NCI-H1694 treated with DMSO at 0.1 percent for 48 hours (cell line): ENCODE results near the gene TRUB2.
A peak's percentile ranks its signal among the peaks of the same experiment; 100 is the strongest.

Experiments
- DNase-seq: peaks from one replicate; lab custom pipeline; 2025; lab: John Stamatoyannopoulos, UW

TRUB2 gene, protein sequence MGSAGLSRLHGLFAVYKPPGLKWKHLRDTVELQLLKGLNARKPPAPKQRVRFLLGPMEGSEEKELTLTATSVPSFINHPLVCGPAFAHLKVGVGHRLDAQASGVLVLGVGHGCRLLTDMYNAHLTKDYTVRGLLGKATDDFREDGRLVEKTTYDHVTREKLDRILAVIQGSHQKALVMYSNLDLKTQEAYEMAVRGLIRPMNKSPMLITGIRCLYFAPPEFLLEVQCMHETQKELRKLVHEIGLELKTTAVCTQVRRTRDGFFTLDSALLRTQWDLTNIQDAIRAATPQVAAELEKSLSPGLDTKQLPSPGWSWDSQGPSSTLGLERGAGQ

DNA sequence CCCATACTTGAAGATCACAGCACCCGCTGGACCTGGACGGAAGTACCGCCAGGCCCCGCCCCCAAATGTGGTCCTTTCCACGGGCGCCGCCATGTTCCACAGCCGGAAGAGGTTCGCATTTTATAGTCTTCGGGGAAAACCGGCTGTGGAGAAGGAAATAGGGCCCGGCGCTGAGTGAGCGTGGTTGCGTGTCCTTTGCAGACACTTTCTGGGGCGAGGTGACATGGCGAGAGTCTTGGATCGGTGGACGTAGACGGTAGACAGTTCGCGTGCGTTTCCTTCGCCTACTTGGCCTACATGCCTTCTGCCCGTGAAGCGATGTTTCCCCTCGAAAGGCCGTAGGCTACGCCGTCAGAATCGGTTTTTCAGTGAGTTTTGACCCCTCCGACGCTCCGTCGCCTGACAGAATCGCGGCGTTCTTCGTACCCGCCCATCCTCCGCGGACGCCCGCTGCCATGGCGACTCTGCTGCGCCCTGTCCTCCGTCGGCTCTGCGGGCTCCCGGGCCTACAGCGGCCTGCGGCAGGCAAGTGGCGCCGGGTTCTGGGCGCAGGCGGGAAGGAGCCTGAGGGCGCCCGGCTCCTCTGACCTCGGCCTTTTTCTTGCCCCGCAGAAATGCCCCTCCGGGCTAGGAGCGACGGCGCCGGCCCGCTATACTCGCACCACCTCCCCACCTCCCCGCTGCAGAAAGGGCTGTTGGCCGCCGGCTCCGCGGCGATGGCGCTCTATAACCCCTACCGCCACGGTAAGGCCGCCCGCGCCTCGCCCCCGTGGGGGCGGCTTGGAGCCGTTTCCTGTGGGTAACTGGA is at the start of gene TRUB2, which contains the start of gene COQ4:
TRUB2 (minus strand) TSS at position 44 of the 808 bp plus-strand sequence; CDS start at position 5, 39 bp downstream.
COQ4 (plus strand) TSS at position 436 of the 808 bp plus-strand sequence; CDS start at position 456, 20 bp downstream.
- peak; percentile 89 for DNase-seq

DNA sequence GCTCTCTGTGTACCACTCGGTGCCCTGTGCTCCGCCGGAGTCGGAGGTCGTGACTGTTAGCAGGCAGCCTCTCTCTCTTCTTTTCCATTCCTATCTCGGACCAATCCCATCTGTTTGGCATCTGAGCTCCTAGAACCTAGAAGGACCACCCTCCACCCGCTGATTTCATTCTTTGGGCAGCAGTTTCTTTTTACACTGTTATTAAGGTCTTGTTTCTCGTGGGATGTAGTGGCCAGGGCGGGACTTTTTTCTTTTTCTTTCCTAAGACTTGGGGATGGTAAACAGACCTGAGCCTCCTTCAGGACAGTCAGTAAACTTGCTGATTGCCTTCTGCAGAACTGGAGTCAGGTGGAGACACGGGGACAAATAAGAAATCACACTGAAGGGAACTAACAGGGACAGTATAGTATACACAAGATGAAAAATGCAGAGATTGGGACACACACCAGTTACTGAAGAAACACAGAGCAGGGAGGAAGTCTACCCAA is 49.4 kb upstream of the TRUB2 start:
- no peak for DNase-seq

DNA sequence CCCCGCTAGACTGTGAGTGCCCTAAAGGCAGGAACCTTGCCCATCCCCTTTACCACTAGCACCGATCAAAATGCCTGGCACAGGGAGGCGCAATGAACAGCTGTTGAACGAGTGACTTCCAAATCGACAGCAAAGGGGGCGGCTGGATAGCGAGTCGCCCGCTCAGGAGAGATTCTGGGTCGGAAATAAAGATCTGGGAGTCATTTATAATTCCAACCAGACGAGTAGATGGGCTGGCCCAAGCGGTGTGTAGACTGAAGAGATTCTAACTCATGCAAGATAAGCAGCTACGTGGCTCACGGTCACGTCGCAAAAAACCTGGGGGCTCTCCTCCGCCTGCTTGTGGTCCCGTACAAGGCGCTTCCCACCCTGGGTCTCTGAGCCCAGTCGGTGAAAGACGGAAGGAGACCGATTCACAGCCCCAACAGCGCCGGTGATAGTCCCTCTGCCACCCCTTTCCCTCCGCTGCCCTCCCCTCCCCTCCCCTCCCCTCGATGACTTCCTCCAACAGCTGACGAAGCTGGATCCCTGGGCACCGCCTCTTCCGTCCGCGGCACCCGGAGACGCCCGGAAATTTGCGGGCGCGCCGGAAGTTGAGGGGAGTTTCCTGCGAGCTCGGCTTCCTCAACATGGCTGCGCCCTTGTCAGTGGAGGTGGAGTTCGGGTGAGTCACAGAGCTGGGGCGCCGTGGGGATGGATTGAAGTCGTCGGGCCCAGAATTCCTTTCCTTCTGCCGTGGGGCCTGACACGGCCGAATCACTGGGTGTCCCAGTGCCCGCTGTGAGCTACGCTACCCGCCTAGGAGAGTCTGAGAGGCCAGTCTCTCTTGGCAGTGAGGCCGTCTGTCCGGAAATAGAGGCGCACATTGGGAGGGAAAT is 48.7 kb upstream of the TRUB2 start, which contains the start of gene URM1:
URM1 (plus strand) TSS at position 623 of the 878 bp plus-strand sequence; CDS start at position 630, 7 bp downstream.
- DNase-seq, result peak; percentile 83

DNA sequence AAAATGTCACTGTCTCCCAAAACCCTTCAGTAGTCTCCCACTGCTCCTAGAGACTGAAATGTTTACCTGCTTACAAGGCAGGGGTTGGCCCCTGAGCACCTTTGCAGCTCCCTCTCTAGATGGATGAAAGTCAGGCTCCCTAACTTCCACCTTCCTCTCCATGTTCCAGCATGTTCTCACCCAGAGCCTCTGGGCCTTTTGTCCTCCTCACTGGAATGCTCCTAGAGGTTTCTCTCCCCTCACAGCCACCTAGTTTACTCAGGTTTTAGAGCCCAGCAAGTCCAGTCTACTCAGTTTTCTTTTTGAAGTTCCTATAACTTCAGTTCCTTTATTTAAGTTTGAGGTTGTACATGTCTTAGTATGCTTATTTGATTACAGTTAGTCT is 48.1 kb upstream of the TRUB2 start:
- DNase-seq, result no peak

DNA sequence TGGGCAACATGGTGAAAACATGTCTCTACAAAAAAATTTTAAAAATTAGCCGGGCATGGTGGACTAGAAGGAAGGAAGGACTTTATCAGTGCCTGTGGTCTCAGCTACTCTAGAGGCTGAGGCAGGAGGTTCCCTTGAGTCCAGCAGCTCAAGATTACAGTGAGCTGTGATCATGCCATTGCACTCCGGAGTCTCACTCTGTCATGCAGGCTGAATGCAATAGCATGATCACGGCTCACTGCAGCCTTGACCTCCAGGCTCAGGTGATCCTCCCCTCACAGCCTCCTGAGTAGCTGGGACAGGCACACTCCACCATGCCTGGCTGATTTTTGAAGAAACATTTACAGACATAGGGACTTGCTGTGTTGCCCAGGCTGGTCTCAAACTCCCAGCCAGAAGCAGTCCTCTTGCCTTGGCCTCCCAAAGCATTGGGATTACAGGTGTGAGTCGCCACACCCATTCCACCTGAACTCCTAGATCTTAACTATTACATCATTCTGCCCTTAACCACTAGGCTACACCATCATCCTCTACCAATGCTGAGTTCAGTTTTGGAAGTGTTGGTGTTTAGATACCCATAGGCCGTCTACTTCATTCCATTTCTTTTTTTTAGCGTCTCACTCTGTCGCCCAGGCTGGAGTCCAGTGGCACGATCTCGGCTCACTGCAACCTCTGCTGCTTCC is 46.9 kb upstream of the TRUB2 start:
- no peak for DNase-seq

DNA sequence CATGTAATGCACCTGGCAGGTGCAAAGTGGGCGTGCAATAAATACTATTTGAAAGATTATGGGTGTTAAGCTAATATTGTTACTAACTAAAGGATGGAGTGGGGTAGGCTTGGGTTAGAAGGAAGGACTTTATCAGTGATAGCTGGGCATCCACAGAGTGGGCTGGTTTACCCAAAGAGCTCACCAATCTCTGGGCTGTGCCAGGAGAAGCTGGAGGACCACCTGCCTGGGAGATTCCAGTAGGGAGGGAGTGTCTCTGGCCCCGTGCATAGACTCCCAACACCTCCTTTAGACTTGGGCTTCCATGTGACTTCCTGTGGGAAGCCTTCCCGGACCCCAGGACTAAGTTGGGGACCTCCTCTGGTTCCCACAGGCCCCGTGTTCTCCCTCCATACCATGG is 43.3 kb upstream of the TRUB2 start:
- no peak for DNase-seq

DNA sequence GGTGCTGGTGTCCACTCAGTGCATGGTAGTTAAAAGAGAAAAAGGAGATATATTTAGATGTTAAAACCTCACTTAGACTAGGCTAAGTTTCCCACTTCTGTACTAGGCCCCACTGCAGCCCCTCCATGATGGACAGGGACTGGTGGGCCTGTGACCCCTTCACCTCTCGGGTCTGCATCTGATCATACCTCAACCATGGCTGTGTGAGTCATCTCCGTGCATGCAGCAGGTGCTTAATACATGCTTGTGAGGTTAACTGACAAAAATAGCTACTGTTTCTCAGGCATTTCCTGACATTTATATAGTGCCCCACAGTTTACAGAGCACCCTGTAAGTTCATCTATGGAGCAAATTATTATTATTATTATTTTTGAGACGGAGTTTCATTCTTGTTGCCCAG is 40.5 kb upstream of the TRUB2 start:
- DNase-seq, result no peak

DNA sequence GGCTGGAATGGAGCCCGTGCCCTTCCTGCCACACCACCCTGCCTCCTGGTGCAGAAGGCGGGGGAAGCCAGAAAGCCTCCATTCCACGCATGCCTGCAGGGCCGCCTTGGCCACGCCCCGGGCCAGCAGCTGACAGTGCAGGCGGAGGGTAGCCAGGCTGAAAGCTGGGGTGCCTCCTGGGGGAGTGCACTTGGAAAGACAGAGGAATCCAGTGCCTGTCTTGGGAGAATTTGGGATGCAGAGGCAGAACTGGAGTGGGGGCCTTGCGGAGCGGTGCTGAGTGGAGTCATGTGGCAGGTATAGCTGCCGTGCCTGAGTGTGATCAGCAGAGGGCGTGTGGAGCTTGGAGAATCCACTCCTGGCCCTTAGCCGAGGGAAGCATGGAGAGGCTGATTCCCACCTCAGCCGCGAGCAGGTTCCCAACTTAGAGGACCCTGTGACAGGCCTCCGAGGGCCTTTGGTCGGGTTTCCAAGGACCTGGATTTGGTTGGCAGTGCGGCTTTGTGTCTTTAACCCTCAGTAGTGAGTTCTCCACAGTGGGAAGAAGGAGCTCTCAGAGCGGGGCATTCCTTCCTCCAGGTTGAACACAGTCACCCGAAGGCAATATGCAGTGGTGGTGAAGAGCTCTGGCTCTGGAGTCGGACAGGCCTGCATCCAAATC is 39.9 kb upstream of the TRUB2 start:
- DNase-seq, result peak; percentile 68

DNA sequence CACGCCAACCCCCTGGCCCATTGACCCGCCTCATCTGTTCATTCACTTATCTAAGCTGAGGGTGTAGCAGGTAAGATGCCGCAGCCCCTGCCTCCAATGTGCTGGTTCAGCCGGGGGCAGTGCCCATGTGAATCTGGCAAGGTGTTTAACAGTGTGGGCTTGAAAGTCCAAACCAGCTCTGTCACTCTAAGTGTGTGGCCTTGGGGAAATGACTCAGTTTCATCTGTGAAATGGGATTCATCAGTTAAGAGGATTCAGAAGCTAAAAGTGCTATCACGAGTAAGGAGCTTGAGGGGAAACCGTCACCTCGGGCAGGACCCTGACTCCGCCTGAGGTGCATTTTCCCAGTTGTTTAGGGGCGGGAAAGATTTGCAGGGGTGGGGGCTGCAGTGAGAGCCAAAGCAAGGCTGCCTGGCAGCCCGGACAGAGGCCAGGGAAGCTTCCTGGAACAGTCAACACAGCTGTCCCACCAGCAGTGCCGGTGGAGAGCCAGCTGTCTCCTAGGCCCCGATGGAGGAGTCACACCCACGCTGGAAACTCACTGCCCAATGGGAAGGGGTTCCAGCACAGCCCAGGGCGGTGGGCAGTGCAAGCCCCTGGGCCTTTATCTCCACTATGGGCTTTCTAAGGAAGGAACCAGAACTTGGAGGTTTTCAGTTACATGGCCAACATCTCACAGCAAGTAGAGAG is 39.2 kb upstream of the TRUB2 start:
- peak; percentile 66 for DNase-seq

DNA sequence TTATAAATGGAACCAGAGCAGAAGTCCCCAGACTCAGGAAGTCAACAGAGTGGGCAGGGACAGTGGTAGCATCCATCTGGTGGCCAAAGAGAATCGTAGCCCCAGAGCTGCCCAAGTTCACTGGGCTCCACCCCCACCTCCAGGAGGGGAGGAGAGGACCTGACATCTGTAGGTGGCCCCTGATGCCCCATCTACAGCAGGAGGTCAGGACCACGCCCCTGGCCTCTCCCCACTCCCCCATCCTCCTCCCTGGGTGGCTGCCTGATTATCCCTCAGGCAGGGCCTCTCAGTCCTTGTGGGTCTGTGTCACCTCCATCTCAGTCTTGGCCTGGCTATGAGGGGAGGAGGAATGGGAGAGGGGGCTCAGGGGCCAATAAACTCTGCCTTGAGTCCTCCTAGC is 38.6 kb upstream of the TRUB2 start:
- no peak for DNase-seq

DNA sequence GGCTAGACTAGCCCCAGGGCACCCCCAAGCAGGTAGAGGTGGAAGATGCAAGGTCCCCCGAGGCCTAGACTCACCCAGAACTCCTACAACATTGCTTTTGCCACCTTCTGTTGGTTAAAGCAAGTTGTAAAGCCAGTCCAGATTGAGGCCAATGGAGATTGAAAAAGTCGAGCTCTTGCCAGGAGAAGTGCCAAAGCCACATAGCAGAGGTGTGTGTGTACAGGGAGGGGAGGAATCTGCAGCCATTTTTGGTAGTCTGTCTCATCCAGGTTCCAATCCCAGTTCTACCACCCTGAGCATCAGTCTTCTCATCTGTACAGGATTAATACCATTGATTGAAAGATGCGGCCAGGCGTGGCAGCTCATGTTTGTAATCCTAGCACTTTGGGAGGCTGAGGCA is 36.6 kb upstream of the TRUB2 start:
- no peak for DNase-seq

DNA sequence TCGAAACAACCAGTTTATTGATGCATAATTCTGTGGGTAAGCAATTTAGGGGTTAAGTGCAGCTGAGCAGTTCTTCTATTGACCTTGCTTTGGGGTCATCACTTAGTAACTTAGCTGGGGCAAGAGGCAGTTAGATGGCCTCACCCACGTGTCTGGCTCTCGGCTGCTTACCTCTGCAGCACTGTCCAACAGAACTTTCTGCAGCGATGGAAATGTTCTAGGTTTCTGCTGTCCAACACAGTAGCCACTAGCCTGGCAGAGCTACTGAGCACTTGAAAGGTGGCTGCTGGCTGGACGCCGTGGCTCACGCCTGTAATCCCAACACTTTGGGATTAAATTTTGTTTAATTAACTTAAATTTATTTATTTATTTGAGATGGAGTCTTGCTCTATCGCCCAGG is 35.8 kb upstream of the TRUB2 start:
- DNase-seq, result no peak

DNA sequence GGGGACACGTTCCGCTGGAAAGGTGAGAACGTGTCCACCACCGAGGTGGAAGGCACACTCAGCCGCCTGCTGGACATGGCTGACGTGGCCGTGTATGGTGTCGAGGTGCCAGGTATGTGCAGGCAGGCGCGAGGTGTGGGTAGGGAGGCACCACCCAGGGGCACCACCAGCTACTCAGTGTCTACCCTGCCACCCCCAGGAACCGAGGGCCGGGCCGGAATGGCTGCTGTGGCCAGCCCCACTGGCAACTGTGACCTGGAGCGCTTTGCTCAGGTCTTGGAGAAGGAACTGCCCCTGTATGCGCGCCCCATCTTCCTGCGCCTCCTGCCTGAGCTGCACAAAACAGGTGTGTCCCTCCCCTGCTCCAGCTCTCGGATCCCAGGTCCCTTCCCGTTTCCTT is 33.2 kb upstream of the TRUB2 start:
- DNase-seq, result no peak

DNA sequence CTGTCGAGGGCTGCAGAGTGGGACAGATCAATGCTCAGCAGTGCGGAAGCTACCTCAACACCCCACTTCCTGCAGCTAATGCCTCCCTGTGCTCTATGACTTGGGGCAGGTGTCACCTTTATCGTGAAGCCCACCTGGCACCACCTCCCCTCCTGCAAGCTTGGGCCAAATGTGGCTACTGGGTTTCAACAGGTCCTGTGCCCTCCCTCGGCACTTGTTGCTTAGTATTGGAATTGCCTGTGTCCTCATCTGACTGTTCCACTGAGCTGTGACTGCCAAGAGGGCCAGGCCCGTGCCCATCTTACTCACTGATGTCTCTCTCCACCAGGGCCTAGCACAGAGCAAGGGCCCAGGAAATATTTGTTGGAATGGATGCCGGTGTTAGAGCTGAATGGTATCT is 27.5 kb upstream of the TRUB2 start:
- DNase-seq, result no peak

DNA sequence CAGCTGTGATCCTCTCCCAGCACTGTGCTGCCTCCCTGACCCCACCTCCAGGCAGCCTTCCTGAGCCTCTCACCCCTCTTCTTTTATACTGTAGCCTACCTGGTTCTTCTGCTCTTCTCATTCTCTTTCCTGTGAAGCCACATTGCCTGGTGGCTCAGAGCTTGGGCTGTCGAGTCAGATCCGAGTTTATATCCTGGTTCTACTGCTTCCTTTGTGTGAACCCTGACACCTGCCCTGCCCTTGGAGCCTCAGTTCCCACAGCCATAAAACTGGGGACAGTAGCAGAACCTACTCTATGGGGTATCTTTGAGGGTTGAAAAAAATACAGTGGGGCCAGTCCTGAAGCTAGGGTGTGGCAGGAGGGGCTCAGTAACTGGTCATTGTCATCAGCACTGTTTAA is 26.9 kb upstream of the TRUB2 start:
- no peak for DNase-seq

DNA sequence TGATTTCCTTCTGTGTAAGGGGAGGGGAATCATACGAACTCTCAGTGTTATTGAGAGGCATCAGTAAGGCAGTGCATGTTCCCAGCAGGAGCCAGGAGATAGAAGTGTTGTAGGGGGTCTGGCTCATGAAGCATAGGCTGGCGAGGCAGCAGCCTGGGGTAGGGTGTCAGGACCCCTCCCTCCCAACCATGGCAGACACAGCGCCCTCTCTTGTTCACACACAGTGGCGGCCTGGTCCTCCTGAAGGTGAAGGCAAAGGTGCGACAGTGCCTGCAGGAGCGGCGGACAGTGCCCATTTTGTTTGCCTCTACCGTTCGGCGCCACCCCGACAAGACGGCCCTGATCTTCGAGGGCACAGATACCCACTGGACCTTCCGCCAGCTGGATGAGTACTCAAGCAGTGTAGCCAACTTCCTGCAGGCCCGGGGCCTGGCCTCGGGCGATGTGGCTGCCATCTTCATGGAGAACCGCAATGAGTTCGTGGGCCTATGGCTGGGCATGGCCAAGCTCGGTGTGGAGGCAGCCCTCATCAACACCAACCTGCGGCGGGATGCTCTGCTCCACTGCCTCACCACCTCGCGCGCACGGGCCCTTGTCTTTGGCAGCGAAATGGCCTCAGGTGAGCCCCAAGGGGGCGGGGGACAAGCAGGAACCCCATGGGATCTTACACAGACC is 22.8 kb upstream of the TRUB2 start:
- DNase-seq, result no peak

DNA sequence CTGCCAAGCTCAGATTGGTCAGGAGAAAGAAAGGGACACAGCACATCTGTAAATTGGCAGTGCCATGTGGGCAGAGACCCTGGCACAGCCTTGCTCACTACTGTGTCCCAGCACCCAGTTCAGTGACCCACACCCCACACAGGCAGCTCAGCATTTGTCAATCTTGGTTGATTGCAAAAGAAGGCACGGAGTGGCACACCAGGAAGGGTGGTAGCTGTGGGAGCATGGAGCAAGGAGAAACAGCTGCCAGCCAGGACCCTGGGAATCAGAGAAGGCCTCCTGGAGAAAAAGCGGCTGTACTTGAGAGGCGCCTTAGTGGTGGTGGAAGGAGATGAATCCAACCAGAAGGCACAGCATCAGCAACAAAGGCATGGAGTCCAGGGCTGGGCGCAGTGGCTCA is 21.6 kb upstream of the TRUB2 start:
- DNase-seq, result no peak

DNA sequence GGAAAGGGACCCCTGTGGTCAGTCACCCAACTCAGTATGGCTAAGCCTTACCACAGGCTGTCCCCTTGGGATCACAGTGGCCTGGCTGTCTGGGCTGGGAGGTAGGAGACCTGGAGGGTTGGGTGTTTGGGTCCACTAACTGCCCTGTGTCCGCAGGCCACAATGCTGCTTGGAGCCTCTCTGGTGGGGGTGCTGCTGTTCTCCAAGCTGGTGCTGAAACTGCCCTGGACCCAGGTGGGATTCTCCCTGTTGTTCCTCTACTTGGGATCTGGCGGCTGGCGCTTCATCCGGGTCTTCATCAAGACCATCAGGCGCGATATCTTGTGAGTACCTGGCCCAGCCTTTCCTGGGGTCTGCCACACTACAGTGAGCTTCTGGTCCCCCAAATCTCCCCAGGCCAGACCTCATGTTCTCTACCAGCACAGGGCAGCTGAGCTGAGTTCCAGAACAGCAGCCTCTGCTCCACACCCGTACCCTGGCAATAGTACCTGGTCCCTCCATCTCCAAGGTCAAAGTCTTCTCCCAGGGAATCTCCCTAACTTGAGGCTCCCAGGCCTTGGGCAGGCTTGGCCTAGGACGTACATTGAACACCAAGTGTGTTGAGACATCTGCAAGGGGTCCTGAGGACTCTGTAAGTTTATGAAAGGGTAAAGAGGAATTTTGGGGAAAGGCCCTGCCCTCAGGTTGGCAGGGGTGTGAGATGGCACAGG is 20.9 kb upstream of the TRUB2 start:
- no peak for DNase-seq

DNA sequence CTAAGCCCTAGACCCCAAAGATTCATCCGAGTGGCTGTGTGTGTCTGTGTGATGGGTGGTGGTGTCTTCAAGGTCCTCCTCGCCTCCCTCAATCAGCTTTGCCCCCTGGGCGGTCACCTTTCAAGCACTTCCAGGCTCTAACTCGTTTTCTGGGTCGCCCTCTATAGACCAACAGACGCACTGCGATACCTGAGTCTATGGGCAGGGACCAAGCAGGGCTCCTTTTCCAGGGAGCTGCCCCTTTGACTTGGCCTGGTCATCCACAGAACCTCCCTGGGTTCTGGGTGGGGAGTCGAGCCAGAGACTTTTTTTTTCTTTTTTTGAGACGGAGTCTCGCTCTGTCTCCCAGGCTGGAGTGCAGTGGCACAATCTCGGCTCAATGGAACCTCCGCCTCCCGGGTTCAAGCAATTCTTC is 19.2 kb upstream of the TRUB2 start:
- DNase-seq, result peak; percentile 40
